Hindlimb muscle (tissue), 1 donor: ENCODE measurements around the gene BRWD1. TPM values are rescaled to one million over a fixed set of nuclear protein-coding genes. Genes with fewer than 3 reads are reported as not detected.
A peak's percentile ranks its signal among the peaks of the same experiment; 100 is the strongest.
"Not testable (repeated sequence)": the region's sequence is repeated elsewhere in the genome, so short reads cannot be mapped to it uniquely, and the experiment has no call there.

Source experiments
- DNase-seq: peaks from one replicate; pipeline ENCODE4 v3.0.0-alpha.2; 2013
- polyA plus RNA-seq: library from polyadenylated mRNA; unstranded; fragments of 120-200 nt; gene quantifications from one replicate; pipeline ENCODE4 v1.2.1, GENCODE V29; 2013; ENCODE audit not compliant: insufficient read length

The BRWD1 gene
- polyA plus RNA-seq, 1 donor: 27.7 TPM

GRCh38 chr21:39281207-39281606 is 32.2 kb downstream of the BRWD1 start:
- no peak for DNase-seq

- no peak for DNase-seq
Measured at GRCh38 chr21:39269620-39270019, 43.8 kb downstream of the BRWD1 start.

GRCh38 chr21:39265603-39266002 is 47.8 kb downstream of the BRWD1 start:
- no peak for DNase-seq

GRCh38 chr21:39263372-39263771 is 50.1 kb downstream of the BRWD1 start:
- DNase-seq: no peak

- no peak for DNase-seq
Measured at GRCh38 chr21:39258207-39258606, 55.2 kb downstream of the BRWD1 start.

- peak; percentile 5 for DNase-seq
Measured at GRCh38 chr21:39251326-39251725, 62.1 kb downstream of the BRWD1 start.

GRCh38 chr21:39238275-39238674 is 75.2 kb downstream of the BRWD1 start:
- DNase-seq: no peak

GRCh38 chr21:39232861-39233291 is 80.6 kb downstream of the BRWD1 start:
- DNase-seq: no peak

GRCh38 chr21:39224930-39225329 is 88.5 kb downstream of the BRWD1 start:
- DNase-seq: no peak

- DNase-seq: no peak
Measured at GRCh38 chr21:39221997-39222486, 91.4 kb downstream of the BRWD1 start.

- no peak for DNase-seq
Measured at GRCh38 chr21:39221282-39221996, 92.0 kb downstream of the BRWD1 start.

GRCh38 chr21:39220875-39221274 is 92.6 kb downstream of the BRWD1 start:
- DNase-seq: not testable (repeated sequence)

GRCh38 chr21:39220150-39220549 is 93.3 kb downstream of the BRWD1 start:
- no peak for DNase-seq

GRCh38 chr21:39218082-39218409 is 95.4 kb downstream of the BRWD1 start:
- DNase-seq: no peak

- DNase-seq: no peak
Measured at GRCh38 chr21:39217356-39218081, 95.9 kb downstream of the BRWD1 start.

GRCh38 chr21:39216290-39216689 is 97.1 kb downstream of the BRWD1 start:
- DNase-seq: no peak

- no peak for DNase-seq
Measured at GRCh38 chr21:39215078-39215477, 98.4 kb downstream of the BRWD1 start.

- DNase-seq: no peak
Measured at GRCh38 chr21:39209334-39209688, 104.1 kb downstream of the BRWD1 start.

GRCh38 chr21:39208624-39209333 is 104.7 kb downstream of the BRWD1 start:
- no peak for DNase-seq

- no peak for DNase-seq
Measured at GRCh38 chr21:39204134-39204533, 109.3 kb downstream of the BRWD1 start.

GRCh38 chr21:39198800-39199199 is 114.6 kb downstream of the BRWD1 start:
- no peak for DNase-seq

GRCh38 chr21:39197448-39198233 is 115.8 kb downstream of the BRWD1 start:
- DNase-seq: no peak

- no peak for DNase-seq
Measured at GRCh38 chr21:39196838-39197237, 116.6 kb downstream of the BRWD1 start.
